ENCODE measurements around the gene SLC13A2.

Gene SLC13A2

DNA sequence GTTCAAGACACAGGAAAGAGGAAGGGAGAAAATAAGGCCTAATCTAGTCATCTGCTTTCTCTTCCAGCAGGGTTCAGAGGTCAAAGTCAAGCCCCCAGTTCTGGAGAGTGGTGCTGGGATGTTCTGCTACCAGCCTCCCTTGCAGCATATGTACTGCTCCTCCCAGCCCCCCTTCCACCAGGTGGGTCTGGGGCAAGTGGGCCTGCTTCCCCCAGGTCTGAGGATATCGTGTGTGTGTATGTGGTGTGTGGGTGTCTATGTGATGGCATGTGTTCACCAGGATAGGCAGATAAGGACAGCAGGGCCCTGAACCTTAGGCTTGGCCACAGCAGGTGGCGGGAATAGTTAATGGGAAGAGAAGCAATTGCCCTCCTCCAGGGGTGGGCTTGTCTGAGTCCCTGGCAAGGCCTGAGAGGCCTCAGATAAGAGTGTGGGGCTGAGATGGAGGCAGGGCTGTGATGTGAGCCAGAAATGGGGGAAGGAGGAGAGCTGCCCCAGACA is 53.8 kb downstream of the SLC13A2 start:
- in situ Hi-C loops (cut with MboI; ENCODE audit: low pct_unique_long_range_greater_than_20kb, low sequenced_read_pairs), result no loop called here
- no peak for DNase-seq

DNA sequence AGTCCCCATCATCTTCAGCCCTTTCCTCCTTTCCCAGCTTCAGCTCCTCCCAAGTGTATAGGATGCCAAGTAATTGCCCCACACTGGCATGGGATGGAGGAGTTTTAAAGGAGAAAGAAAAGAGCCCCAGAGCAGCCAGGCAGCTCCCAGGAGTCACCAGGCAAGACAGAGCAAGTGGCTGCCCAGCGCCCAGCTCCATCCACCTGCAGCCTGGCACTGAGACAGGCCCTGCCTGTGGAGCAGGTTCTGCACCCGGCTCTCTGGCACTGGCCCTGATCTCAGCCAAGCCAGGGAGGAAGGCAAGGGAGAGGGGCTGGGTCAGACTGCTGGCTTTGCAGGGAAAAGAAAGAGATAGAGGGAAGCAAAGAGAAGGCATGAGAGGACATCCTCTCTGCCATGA is 54.4 kb downstream of the SLC13A2 start:
- in situ Hi-C loops (cut with MboI; ENCODE audit: low pct_unique_long_range_greater_than_20kb, low sequenced_read_pairs), result no loop called here
- no peak for DNase-seq

DNA sequence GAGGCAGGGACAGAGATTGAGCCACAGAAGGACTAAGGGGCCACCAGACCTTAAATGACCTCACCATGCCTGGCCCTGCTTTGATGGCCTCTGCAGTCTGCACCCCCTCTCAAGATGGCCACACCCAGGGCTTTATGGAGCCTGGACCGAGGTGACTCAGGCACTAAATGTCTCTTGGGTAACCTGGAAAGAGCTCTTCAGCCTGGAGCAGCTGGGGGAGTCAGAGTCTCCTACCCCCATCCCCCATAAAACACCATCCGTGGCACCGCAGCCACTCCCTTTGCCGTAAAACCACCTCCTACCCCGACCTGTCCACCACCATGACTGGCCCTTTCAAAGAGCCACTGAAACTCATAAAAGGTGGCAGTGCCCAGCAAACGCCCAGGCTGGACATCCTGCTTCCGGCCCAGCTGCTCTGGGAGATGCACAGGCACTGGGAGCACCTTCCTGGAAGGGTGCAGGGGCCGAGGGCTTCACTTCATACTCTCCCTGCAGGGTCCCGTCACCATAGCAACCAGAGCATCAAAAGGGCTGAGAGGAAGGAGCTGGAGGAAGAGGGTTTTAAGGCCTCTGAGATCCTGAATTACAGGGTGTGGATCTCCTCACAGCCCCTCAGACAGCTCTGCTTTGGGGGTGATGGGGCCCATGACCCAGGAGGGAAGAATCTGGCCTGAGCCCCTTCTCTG is 55.0 kb downstream of the SLC13A2 start:
- in situ Hi-C loops (cut with MboI; ENCODE audit: low pct_unique_long_range_greater_than_20kb, low sequenced_read_pairs), result no loop called here
- no peak for DNase-seq

DNA sequence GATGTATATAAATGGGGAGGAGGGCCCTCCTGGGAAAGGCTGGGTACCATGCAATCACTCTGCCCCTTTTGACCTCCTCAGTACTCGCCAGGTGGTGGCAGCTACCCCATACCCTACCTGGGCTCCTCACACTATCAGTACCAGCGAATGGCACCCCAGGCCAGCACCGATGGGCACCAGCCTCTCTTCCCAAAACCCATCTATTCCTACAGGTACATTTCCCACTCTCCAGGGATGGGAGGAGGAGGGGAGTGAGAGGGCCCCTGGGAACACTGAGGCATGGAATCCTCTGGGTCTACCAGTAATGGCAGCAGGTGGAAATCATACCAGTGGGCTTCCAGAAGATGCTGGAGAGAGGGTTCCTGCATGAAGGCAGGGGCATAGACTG is 55.6 kb downstream of the SLC13A2 start:
- in situ Hi-C loops (cut with MboI; ENCODE audit: low pct_unique_long_range_greater_than_20kb, low sequenced_read_pairs), result no loop called here
- DNase-seq, result no peak

DNA sequence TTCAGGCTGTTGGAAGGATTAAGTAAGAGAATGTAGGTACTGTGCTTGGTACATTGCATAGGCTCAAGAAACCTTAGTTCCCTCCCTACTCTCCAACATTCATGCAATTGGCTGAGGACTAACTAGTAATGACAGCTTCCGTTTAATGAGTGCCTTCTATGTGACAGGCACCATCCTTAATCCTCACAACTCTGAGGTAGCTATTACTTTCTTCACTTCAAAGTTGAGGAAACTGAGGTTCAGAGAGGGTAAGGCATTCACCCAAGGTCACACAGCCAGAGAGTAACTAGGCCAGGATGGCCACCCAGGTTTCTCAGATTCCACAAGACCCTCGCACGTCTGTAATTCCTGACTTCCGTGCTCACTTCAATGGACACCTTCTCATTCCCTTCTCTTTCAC is 56.8 kb downstream of the SLC13A2 start:
- no peak for DNase-seq
- in situ Hi-C loops (cut with MboI; ENCODE audit: low pct_unique_long_range_greater_than_20kb, low sequenced_read_pairs), result no loop called here

DNA sequence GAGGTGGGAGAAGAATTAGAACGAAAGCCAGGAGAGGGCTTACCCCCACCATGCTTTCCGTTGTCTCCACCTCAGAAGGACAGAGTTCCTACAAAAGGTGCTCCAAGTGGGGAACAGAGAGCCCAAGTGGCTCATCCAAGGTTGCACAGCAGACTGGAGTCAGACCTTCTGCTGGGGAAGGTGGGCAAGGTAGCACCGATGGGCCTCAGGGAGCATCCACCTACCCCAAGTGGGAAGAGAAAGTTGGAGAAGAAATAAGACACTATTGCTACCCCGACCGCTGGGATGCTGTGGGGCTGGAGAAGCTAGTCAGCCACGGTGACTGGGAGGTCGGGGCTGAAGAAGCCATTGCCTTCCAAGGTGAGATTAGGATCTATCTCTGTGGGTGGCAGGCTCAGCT is 57.5 kb downstream of the SLC13A2 start:
- in situ Hi-C loops (cut with MboI; ENCODE audit: low pct_unique_long_range_greater_than_20kb, low sequenced_read_pairs), result no loop called here
- DNase-seq, result no peak

DNA sequence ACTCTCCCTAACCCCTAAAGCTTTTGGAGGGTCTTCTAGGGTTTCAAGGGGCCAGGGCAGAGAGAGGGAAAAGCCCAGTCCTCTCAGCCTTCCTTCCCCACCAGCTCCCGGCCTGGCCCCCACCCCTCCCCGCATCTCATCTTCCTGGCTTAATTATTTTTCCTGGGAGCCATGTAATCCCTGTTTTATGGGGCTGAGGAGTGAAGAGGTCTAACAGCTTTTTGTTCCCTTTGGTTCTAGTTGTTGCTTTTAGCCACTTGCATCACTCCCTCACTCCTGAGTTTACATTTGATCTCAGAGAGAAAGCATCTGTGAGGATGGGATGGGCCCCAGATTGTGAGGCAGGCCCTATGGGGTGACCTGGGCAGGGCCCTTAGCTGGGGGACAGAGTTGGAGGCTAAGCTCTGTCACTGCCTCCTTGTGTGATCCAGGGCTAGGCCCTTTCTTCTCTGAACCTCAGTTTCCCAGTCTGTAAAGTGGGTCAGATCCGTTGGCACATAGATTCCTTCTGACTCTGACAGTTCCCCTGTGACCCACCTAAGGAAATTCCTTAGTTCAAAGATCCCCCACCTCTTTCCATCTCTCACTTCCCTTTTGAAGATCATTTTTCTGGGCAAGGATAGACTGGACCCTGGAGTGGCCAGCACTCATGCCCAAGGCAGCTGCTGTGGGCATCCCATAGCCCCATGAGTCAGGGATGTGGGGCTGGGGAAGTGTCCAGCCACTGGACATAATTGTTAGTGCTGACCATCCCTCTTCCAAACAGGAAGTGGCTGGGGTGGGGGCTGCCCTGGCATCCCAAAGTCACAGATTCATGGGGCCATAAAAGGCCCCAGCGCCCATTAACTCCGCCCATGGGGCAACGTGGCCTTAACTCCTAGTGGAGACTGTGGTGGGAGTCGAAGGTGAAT is 58.9 kb downstream of the SLC13A2 start:
- in situ Hi-C loops (cut with MboI; ENCODE audit: low pct_unique_long_range_greater_than_20kb, low sequenced_read_pairs), result no loop called here
- no peak for DNase-seq

DNA sequence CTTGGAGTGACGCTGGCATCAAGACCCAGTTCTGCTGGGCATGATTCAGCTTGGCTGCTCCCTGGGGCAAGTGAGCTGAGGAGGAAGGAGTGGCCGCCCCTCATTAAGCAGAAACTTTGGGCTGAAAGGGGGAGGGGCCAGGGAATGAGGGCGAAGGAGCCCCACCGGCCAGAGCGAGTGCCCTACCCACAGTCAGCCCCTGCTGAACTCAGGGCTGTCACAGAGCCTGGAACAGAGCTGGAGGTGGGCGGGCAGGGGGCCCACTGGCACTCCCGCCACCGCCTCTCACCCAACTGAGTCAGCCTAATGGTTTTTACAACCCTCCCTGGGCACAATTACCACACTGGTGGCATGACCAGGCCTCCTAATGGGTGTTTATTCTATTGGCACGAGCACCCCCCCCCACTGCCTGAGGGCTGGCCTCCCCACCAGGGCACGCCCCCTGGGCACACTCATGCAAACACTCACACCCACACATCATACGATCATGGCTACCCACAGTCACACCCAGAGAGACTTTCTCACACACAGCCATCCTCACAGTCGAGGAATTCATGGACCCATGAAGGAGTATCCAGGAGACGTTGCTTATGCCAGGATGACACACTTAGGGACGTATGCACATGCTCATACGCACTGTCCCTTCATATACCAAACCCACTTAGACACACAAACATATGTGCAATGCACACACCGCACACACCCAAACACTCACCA is 59.8 kb downstream of the SLC13A2 start:
- in situ Hi-C loops (cut with MboI; ENCODE audit: low pct_unique_long_range_greater_than_20kb, low sequenced_read_pairs), result no loop called here

DNA sequence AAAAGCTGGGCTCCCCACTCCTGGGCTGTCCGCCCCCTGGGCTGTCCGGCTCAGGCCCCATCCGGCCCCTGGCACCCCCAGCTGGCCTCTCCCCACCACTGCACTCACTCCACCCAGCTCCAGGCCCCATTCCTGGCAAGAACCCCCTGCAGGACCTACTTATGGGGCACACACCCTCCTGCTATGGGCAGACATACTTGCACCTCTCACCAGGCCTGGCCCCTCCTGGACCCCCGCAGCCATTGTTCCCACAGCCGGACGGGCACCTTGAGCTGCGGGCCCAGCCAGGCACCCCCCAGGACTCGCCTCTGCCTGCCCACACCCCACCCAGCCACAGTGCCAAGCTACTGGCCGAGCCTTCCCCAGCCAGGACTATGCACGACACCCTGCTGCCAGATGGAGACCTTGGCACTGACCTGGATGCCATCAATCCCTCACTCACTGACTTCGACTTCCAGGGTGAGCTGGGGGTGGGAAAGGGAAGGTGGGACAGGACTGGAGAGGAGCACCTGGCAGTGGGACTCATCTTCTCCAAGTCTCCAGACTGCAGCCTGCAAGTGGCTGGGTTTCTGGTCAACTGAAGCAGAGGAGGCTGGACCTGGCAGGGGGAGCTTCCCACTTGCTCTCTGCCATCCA is 61.4 kb downstream of the SLC13A2 start:
- no peak for DNase-seq
- in situ Hi-C loops (cut with MboI; ENCODE audit: low pct_unique_long_range_greater_than_20kb, low sequenced_read_pairs), result no loop called here

More for the DNA sequence above, 59.8 kb downstream of the SLC13A2 start:
- DNase-seq, result no peak

DNA sequence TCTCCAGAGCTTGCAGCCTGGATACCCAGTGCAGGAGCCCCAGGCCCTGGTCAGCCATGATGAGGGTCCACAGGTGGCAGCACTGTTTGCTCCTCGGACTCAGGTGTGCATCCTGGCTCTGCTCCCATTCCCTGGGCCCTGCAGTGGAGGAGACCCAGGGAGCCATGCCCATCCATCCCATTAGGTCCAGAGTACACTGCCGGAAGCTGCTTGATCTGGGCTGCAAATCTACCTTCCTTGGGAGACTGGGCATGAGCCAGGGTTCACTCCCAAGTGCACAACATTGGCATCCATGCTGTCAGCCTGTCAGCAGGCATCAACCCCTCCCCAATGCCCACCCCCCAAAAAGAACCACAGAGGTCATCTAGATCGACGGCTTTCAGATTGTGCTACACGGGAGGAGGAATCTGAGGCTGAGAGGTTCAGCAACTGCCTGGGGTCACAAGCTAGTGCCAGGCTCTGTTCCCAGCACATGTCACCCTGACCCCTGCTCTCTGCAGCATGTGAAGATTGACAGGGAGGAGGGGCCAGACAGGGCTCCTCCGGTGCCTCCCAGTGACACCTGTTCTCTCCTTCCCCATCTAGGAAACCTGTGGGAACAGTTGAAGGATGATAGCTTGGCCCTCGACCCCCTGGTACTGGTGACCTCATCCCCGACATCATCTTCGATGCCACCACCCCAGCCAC is 63.2 kb downstream of the SLC13A2 start:
- in situ Hi-C loops (cut with MboI; ENCODE audit: low pct_unique_long_range_greater_than_20kb, low sequenced_read_pairs), result no loop called here
- no peak for DNase-seq

DNA sequence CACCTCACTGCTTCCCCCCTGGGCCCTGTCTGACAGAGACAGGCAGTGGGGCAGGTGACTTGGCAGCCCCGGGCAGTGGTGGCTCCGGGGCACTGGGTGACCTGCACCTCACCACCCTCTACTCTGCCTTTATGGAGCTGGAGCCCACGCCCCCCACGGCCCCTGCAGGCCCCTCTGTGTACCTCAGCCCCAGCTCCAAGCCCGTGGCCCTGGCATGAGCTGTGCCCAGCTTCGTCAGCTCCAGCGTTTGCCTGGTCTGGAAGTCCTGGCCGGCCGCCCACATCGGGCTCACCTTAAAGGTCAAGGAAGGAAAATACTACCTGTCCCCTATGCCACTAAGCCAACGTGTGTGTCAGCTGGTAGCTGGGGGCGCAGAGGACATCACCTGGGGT is 63.8 kb downstream of the SLC13A2 start:
- in situ Hi-C loops (cut with MboI; ENCODE audit: low pct_unique_long_range_greater_than_20kb, low sequenced_read_pairs), result no loop called here
- no peak for DNase-seq

DNA sequence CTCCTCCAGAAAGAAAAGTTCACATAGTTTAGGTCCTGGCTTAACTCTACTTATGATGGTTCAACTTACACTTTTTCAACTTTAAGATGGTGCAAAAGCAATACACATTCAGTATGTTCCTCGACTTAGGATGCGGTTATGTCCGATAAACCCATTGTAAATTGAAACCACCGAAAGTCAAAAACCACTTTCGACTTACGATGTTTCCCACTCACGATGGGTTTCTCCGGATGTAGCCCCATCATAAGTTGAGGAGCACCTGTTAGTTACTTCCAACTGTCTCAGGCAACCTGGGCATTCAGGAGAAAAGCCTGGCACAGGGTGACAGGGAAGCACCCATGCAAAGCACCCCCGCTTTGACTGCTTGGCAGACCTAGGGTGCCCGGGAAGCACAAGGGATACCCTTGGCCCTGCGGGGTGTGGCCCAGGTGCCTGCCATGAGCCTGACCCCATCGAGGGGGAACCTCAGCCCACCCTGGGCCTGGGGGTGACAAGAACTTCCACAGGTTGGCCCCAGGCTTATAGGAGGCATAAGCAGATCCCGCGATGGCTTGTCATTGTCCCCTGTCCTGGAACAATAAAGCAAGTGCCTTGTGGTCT is 65.0 kb downstream of the SLC13A2 start:
- DNase-seq, result no peak
- in situ Hi-C loops (cut with MboI; ENCODE audit: low pct_unique_long_range_greater_than_20kb, low sequenced_read_pairs), result no loop called here

DNA sequence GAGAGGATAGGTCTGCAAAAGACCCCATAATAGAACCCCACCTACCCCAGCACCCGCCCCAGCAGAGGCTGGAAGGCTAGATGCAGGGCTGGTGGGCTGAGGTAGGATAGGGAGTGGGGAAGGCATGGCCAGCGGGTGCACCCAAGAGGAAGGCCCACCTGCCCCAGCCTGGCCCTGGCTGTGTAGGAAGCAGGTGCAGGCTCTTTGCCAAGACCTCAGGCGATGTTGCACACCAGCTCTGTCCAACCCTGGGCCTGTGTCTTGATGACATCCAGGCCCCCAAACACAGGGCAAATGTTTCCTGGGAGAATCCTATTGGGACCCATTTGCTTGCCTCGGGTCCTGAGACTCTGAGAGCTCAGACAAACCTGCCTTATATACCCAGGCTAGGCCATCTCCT is 66.8 kb downstream of the SLC13A2 start:
- in situ Hi-C loops (cut with MboI; ENCODE audit: low pct_unique_long_range_greater_than_20kb, low sequenced_read_pairs), result loop anchor here (10.0 kb wide), 1 partner anchor 45 kb away; no protein-coding TSS in a partner anchor
- DNase-seq, result no peak

DNA sequence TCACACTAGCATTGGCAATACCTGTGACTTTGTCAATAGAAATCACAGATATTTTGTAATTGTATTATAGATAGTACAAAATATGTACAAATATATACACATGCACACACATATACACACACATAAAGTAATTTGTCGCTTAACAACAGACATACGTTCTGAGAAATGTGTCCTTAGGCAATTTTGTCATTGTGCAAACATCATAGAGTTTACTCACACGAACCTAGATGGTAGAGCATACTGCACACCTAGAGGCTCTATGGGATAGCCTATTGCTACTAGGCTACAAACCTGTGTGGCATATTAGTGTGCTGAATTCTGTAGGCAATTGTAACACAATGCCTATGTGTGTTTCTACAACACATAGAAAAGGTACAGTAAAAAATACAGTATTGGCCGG is 68.0 kb downstream of the SLC13A2 start:
- no peak for DNase-seq
- in situ Hi-C loops (cut with MboI; ENCODE audit: low pct_unique_long_range_greater_than_20kb, low sequenced_read_pairs), result loop anchor here (10.0 kb wide), 1 partner anchor 47 kb away; no protein-coding TSS in a partner anchor

DNA sequence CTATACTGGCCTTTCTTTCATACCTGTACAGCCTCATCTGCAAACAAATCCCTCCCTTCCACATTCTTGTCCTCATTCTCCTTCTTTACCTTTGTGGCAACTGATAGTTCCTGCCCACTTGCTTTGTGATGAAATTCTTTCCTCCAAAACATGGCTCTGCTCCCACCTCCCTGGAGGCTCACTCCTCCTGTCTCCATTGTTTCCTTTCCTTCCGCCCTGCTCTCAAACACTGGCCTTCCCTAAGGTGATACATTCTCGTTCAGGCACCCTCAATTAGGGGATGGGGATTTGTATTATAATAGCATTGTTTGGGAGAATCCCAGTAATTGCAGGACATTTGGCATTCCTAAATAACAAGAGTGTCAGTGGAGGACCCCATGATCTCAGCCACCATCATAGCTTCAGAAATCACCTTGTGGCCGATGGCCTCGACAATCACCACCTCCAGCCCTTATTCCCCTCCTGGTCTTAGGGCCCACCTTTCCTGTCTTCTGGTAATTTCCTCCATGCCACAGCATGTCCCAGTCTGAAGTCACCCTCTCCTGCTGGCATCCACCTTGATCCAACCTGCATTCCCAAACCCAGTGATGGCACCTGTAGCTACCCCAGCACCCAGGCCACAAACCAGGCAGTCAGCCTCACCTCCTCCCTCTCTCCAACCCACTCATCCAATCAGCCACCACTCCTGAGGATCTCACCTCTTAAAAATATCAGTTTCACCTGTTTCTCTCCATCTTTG is 71.1 kb downstream of the SLC13A2 start:
- no peak for DNase-seq
- in situ Hi-C loops (cut with MboI; ENCODE audit: low pct_unique_long_range_greater_than_20kb, low sequenced_read_pairs), result loop anchor here (10.0 kb wide), 1 partner anchor 50 kb away; no protein-coding TSS in a partner anchor

DNA sequence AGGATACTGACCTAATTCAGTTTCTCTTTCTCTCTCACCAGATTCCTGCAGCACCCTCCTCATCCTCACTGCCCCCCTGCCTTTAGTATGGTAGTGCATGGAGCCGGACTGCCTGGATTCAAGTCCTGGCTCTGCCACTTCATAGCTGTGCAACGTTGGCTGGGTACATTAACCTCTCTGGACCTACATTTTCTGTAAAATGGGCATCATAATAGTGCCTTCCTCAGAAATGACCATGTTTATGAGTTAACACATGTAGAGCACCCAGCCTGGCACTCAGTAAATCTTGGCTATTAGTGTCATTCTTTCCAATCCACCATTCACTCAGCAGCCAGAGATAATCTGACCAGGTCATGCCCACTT is 71.7 kb downstream of the SLC13A2 start:
- in situ Hi-C loops (cut with MboI; ENCODE audit: low pct_unique_long_range_greater_than_20kb, low sequenced_read_pairs), result loop anchor here (10.0 kb wide), 1 partner anchor 50 kb away; no protein-coding TSS in a partner anchor
- no peak for DNase-seq

DNA sequence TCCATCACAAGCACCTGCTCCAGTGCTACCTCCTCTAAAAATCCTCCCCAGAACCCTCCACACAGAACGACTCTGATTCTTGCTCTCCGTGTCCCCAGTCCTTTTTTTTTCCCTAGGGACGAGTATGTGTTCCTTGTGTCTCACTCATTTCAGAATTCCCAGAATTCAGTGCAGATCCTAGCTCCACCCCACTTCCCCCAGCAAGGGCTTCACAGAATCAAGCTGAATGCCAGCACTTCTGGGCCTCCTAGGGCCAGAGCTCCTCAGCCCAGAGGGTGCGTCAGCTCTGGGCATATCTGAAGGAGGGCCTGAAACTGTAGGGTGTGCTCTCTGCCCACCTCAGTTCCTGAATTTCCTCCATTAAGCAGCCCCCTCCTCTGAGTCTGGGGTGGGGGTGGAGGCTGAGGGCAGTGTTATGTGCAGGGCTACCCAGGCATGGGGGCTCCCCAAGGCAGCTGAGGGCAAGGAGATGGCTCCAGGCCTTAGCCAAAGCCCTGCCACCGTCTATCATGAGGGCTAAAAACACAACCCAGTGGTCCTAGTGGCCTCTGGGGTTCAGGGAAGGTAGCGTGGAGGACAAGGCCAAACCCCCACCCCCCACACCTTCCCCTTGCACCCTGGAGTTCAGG is 72.5 kb downstream of the SLC13A2 start:
- DNase-seq, result no peak
- in situ Hi-C loops (cut with MboI; ENCODE audit: low pct_unique_long_range_greater_than_20kb, low sequenced_read_pairs), result loop anchor here (10.0 kb wide), 1 partner anchor 51 kb away; no protein-coding TSS in a partner anchor

Data from KBM-7 (cell line).